Activated naive CD4-positive, alpha-beta T cell treated with anti-CD3 and anti-CD28 coated beads, Interleukin-2, amount 50 U/mL, for 16 hours (primary cell): ENCODE results near the gene ZP3.
"Not testable (repeated sequence)": the region's sequence is repeated elsewhere in the genome, so short reads cannot be mapped to it uniquely, and the experiment has no call there.

Experiments
- DNase-seq: peaks from one replicate; pipeline ENCODE4 v3.0.0-alpha.2; 2020

Gene ZP3

DNA sequence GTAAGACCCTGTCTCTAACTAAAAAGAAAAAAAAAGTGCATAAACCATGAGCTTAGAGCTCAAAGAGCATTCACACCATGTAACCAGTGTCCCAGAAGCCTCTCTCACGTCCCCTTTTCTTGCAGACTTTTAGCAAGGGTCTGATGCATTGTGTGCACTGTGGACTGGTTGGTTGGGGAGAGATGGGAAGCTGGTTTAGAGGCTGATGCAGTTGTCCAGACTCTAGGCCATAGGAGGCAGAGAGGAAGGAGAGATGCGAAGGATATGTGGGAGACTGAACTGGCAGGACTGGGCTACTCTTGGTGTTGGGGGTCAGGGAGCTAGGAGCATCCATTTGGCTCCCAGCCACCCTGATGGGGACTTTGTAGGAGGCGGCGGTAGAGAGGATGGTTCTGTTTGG lies 17.0 kb upstream of the ZP3 start:
- no peak for DNase-seq

DNA sequence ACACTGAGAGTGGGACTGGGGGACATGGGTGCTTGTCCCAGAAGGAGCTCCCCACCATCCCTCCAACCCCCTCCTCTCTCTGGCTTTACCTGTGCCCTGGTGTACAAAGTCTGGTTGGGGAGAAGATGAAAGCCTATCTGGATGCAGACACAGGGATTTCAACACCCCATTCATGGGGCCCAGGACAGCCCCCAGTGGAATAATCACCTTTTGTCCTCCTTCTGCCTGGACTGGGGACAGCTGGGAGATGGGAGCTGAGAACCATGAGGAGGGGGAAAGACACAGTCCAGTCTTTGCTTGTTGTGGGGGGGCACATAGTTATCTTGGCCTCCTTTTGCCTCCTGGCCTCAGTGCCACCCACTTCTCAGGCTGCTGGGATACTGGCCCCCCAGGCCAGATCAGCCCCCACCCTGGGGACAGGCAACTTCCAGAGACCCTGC lies 16.6 kb upstream of the ZP3 start:
- DNase-seq, result no peak

DNA sequence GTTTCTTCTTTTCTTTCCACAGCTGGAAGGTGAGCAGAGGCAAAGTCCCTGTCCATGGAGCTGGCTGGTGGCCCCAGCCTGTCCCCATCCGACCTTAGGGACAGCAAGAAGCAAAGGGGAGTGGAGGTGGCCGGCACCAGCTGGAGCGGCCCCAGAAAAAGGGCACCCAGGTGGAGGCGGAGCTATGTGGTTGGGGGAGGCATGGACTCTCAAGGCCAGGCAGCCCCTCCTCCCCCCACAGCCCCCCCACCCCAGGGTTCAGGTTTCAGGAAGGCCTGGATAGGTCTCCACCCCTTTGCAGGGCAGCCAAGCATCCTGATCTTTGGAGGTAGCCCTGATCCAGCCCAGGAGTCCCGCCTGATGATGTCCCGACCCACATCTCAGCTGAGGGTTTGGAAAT lies 15.2 kb upstream of the ZP3 start, which contains the start of gene SSC4D:
SSC4D (minus strand) TSS at position 161 of the 400 bp plus-strand sequence. CDS start 5,258 bp downstream, outside the sequence.
- DNase-seq, result no peak

DNA sequence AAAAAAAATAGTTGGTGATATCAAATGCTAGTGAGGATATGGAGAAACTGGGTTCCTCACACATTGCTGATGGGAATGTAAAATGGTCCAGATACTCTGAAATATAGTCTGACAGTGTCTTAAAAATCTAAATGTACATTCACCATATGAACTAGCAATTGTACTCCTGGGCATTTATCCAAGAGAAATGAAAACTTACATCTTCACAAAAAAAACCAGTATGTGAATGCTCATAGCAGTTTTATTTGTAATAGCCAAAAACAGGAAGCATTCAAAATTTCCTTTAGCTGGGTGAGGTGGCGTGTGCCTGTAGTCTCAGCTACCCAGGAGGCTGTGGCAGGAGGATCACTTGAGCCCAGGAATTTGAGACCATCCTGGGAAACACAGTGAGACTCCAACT lies 13.1 kb upstream of the ZP3 start:
- DNase-seq, result no peak

DNA sequence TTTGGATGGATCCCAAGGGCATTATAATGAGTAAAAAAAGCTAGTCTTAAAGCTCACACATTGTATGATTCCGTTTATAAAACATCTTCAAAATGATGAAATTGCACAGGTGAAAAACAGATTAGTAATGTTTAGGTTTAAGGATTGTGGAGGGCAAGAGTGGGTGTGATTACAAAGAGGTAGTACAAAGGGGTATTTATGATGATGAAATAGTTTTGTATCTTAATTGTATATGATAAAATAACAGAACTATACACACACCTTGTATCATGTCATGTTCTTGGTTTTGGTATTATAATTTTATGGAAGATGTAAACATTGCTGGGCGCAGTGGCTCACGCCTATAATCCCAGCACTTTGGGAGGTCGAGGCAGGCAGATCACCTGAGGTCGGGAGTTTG lies 12.5 kb upstream of the ZP3 start:
- no peak for DNase-seq

DNA sequence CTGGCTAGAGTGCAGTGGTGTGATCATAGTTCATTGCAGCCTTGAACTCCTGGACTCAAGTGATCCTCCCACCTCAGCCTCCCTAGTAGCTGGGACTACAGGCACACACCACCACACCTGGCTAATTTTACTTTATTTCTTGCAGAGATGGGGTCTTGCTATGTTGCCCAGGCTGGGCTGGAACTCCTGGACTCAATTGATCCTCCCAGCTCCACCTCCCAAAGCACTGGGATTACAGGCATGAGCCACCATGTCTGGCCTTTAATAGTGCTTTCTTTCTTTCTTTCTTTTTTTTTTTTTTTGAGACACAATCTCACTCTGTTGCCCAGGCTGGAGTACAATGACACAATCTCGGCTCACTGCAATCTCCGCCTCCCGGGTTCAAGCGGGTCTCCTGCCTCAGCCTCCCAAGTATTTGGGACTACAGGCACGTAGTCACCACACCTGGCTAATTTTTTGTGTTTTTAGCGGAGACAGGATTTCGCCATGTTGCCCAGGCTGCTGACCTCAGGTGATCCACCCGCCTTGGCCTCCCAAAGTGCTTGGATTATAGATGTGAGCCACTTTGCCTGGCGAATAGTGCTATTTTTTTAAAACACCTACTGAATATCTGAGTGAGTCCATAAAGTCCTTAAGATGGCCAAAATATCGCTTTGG lies 7.0 kb upstream of the ZP3 start:
- DNase-seq, result not testable (repeated sequence)

DNA sequence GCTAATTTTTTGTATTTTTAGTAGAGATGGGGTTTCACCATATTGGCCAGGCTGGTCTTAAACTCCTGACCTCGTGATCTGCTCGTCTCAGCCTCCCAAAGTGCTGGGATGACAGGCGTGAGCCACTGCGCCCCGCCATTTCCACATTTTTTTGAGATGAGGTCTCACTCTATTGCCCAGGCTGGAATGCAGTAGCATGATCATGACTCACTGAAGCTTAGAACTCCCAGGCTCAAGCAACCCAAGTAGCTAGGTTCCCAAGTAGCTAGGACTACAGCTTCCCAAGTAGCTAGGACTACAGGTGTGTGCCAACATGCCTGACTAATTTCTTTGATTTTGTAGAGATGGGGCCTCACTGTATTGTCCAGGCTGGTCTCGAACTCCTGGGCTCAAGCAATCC lies 3.7 kb upstream of the ZP3 start:
- DNase-seq, result not testable (repeated sequence)

DNA sequence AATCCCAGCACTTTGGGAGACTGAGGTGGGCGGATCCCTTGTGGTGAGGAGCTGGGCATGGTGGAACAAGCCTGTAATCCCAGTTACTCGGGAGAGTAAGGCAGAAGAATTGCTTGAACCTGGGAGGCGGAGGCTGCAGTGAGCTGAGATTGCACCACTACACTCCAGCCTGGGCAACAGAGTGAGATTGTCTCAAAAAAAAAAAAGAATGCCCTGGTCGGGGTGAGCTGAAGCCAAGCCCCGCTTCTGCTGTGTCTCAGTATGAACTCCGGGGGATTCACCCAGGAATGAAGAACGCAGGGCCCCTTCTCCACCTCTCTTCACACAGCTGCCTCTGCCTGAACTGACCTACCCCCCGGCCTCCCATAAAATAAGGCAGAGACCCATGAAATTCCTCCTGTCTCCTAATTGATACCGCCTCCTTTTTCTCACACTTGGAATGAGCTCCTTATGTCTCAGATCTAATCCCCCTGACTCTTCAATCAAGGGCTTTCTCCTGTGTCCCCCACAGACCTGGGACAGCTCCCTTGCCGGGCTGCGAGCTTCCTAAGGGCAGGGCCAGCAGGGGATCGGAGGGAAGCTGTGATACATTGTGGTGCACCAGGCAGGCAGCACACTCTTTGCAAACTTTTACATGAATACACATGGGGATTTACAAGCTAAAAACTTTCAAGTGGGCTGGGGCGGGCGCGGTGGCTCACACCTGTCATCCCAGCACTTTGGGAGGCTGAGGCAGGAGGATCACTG lies 911 bp upstream of the ZP3 start:
- no peak for DNase-seq

DNA sequence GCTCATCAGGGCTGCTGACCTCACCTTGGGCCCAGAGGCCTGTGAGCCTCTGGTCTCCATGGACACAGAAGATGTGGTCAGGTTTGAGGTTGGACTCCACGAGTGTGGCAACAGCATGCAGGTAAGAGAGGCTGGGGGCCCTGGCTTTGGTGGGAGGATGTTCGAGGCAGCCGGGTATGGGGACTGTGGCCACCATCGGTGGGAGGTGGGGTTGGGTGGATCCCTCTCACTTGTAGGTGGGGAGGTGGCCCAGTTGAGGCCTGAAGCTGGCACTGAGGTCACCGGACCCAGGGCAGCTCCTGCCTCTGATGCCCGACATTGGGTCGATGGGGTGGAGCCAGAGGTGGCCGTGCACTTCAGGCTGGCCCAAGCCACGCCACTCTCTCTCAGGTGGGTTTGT lies 406 bp downstream of the ZP3 start:
- no peak for DNase-seq

DNA sequence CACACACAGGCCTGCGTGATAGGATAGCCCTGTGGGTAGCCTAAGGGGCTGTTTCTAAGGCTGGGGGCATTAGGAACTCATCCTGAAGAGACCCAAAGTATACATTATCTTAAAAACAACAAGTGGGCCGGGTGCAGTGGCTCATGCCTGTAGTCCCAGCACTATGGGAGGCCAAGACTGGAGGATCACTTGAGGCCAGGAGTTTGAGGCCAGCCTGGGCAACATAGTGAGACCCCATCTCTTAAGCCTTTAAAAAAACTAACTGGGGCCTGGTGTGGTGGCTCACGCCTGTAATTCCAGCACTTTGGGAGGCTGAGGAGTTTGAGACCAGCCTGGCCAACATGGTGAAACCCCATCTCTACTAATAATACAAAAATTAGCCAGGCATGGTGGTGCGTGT lies 808 bp downstream of the ZP3 start:
- not testable (repeated sequence) for DNase-seq

DNA sequence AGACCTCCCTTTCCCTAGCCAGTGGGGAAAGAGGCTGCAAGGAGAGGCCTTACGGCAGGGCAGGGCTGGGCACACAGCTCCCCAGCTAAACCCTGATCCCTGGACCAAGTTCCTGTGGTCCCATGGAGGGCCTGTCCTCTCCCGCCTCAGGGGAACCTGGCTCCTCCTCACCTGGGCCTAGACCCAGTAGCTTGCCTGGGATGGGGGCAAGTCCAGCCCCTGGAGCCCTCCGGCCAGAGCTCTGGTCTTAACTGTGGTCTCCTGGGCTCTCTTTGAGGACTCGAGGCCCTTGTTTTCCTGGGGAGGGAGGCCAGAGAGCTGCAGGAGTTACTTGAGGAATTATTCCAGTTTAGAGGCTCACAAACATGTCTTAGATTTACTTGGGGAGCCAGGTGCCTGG lies 1.5 kb downstream of the ZP3 start:
- no peak for DNase-seq

DNA sequence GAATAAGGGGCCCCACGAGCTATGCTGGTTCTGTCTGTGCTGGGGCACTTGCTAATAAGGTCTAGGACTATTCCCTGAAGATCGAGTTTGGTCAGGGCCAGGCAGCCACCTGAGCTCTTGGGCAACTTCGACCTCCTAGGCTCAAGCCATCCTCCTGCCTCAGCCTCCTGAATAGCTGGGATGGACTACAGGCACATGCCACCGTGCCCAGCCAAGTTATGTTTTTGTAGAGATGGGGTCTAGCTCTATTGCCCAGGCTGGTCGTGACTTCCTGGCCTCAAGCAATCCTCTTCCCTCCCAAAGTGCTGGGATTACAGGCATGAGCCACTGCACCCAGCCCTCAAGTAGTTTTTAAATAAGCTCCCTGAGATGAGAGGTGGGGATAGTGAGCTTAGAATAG lies 2.9 kb downstream of the ZP3 start:
- no peak for DNase-seq

DNA sequence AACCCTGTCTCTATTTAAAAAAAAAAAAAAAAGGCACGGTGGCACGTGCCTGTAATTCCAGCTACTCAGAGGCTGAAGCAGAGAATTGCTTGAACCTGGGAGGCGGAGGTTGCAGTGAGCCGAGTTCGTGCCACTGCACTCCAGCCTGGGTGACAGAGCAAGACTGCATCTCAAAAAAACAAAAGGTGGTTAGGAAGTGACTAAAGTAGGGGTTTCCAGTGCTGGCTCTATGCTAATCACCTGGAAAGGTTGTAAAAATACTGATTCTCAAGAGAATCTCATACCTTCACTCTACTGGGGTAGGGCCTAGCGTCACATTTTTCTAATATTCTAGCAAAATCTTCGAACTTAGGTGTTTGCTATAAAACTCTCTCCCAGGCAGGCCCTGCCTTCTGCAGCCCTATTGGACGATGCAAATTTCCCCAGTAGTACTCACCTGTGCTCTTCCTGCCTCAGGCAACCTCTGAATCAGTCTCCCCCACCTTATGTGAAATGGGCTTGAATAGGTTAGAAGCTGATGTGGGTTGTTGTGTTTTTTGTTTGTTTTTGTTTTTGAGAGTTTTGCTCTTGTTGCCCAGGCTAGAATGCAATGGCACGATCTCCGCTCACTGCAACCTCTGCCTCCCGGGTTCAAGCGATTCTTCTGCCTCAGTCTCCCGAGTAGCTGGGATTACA lies 3.5 kb downstream of the ZP3 start:
- DNase-seq, result no peak

DNA sequence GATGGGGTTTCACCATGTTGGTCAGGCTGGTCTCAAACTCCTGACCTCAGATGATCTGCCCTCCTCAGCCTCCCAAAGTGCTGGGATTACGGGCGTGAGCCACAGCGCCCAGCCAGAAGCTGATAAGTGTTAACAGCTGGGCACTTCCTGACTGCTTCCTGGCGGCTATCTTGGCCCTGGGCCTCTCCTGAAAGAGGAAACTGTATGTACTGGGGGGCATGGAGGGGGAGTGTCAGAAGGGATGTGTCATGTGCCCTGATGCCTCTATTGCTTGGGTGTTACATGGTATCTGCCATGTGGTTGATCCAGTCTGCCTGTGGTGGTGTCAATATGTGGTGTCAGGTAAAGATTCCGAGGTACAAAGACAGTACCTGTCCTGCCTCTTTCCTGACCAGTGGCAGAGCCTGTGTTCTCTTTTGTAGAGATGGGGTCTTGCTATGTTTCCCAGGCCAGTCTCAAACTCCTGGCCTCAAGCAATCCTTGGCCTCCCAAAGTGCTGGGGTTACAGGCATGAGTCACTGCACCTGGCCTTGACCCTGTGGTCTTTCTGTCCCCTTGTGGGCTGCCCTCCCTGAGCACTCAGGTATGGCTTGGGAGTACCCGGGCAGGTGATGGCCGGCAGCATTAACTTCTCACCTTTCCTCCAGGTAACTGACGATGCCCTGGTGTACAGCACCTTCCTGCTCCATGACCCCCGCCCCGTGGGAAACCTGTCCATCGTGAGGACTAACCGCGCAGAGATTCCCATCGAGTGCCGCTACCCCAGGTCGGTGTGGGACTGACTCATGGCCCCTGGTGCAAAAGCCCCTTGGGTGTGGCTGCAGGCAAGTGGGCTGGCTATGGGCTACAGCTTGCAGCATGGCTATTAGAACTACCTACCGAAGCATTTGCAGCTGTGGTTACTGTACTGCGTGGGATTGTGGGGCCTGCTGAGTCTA lies 4.4 kb downstream of the ZP3 start:
- DNase-seq, result no peak

DNA sequence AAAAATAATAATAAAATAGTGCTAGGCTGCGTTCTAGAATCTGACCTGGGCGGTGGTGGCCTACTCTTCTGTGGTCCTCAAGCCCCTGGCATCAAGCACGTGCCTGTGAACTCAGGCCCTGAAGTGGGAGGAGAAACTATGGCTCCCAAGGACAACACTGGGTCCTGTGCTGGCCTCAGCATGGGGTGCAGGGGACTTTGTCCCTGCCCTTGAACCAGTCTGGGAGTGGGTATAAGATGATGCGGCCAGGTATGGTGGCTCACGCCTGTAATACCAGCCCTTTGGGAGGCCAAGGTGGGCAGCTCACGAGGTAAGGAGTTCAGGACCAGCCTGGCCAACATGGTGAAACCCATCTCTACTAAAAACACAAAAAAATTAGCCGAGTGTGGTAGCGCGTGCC lies 5.5 kb downstream of the ZP3 start:
- no peak for DNase-seq

DNA sequence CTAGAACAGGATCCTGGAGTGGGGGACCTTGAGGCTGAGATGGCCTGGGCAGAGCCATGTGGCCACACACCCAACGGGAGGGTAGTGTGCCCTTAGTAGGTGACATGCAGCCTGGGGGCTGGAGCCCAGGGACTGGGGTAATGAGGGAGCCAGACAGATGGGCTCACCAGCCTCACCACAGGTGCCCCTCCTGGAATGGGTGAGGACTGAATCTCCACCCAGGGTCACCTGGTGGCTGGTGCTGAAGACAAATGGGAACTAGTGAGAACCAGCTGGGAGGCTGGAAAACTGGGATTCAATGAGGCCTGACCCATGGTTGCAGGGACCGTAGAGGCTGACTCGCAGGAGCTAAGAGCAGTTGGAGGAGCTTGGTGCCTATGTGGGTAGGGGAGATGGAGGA lies 6.1 kb downstream of the ZP3 start:
- no peak for DNase-seq

DNA sequence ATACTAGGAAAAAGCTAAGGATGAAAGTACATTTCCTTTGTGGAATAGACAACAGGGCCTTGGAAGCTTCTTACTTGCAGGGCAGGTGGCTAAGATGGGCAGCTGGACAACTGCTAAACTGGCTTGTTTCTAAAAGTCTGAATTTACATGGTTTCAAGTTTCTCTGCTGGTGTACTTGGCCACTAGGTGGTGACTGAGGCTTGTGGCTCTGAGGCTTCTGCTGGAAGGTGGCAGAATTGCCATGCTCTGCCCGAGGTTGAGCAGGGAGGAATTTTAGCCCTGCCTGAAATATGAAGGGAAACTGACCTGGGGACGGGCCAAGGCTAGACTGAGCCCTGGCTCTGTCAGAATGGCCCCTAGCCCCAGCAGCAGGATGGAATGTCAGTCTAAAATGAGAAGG lies 13.1 kb downstream of the ZP3 start:
- peak; percentile 59 for DNase-seq

DNA sequence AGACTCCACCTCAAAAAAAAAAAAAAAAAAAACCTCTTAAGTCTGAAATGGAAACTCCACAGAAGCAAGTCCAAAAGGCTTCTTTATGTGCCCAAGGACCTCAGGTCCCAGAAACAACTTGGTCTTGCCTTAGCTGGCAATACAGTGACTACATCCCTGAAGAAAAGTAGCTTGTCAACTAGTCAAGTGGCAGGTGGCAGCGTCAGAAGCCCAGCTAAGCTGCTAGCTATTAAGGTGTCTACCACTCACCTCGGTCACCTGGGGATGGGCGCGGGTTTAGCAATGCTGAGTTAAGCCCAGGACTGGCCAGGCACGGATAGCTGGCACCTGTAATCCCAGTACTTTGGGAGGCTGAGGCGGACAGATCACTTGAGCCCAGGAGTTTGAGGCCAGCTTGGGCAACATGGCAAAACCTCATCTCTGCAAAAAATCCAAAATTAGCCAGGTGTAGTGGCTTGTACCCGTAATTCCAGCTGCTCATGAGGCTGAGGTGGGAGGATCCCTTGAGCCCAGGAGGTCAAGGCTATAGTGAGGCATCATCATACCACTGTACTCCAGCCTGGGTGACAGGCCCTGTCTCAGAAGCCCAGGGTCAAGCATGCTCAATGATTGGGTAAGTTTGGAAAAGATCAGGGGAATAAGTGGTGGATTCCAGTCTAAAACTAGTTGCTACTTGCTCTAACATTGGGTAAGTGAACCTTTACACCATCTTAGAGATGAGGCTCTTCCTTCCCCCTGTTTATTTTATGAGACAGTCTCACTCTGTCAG lies 14.6 kb downstream of the ZP3 start:
- not testable (repeated sequence) for DNase-seq

DNA sequence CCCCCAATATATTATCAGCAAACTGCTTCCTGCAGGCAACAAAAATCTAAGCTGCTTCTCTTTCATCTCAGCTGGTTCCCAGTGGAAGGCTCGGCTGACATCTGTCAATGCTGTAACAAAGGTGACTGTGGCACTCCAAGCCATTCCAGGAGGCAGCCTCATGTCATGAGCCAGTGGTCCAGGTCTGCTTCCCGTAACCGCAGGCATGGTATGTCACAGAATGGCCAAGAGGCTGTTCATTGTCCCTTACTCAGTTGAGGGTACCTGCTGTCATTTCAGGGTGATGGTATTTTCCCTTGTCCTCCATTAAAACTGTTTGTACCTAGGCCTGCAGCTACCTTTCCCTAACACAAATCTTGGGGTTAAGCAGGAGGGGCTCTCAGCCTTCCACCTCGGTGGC lies 15.7 kb downstream of the ZP3 start:
- DNase-seq, result not testable (repeated sequence)

DNA sequence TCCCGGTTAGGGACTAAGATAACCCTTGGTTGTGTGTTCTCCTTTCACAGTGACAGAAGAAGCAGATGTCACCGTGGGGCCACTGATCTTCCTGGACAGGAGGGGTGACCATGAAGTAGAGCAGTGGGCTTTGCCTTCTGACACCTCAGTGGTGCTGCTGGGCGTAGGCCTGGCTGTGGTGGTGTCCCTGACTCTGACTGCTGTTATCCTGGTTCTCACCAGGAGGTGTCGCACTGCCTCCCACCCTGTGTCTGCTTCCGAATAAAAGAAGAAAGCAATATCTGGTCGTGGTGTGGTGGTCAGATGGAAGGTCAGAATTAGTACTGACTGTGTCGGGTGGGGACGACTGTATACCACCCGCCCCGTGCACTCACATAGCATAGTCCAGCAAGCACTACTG lies 17.0 kb downstream of the ZP3 start:
- DNase-seq, result not testable (repeated sequence)

DNA sequence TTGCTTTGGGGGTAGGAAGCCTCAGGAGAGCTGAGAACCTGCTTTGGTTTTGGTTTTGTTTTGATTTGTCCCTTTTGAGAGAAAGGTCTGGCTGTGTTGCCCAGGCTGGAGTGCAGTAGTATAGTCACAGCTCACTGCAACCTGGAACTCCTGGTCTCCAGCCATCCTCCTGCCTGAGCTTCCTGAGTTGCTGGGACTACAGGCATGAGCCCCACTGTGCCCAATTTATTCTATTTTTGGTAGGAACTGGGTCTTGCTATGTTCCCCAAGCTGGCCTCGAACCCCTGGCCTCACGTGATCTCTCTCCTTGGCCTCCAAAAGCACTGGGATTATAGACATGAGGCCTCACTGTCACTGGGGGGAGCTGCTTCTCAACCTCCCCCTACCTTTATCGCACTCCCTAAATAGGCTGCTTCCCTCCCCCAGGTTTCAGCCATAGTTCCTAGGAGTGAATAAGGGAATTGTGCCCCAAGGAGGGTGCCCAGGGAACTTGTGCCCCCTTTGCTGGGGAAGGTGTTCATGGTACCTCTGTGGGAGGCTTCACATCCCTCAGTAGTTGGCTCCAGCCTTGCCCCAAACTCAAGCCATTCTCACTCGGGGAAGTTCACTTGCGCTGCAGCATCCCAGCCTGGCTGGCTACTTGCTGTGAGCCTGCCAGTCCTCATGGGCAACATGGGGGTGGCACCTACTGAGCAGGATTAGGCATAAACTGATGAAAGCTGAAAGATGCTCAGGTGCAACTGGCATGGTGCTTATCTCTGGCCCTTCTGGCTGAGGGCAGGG lies 18.1 kb downstream of the ZP3 start:
- not testable (repeated sequence) for DNase-seq
